NT2/D1 (cell line): ENCODE results near the gene CFAP74.
"Not testable (repeated sequence)": the region's sequence is repeated elsewhere in the genome, so short reads cannot be mapped to it uniquely, and the experiment has no call there.

Source experiments
- DNase-seq: peaks from one replicate; pipeline ENCODE4 v3.0.0-alpha.2; 2011; ENCODE audit warnings: low read depth, low spot score
- H3K27me3 ChIP-seq: 2 replicates; pipeline ENCODE4 v1.6.0; 2011; ENCODE audit warnings: mild to moderate bottlenecking; ENCODE audit not compliant: insufficient read length, insufficient read depth
- H3K36me3 ChIP-seq: 2 replicates; pipeline ENCODE4 v1.6.1; 2011; ENCODE audit warnings: mild to moderate bottlenecking, low read length, mixed read lengths; ENCODE audit not compliant: insufficient read depth, insufficient read length
- H3K4me1 ChIP-seq: 2 replicates; pipeline ENCODE4 v1.5.1; 2011; ENCODE audit not compliant: insufficient read depth, insufficient read length
- H3K4me3 ChIP-seq: 2 replicates; pipeline ENCODE4 v1.5.1; 2011; ENCODE audit warnings: low read depth; ENCODE audit not compliant: insufficient read length
- H3K9ac ChIP-seq: 2 replicates; pipeline ENCODE4 v1.6.0; 2011; ENCODE audit warnings: low read depth; ENCODE audit not compliant: insufficient read length
- H3K9me3 ChIP-seq: 2 replicates; pipeline ENCODE4 v1.5.1; 2011; ENCODE audit warnings: mild to moderate bottlenecking, low read length; ENCODE audit not compliant: insufficient read depth
- SUZ12 ChIP-seq: IDR thresholded peaks from 2 replicates; pipeline ENCODE4 v1.6.1; 2011; ENCODE audit not compliant: insufficient read length, insufficient read depth; ENCODE audit errors: extremely low read depth
- YY1 ChIP-seq: IDR thresholded peaks from 2 replicates; pipeline ENCODE4 v1.6.1; 2011; ENCODE audit not compliant: insufficient read length, insufficient read depth
- ZNF274 ChIP-seq: IDR thresholded peaks from 2 replicates; pipeline ENCODE4 v1.6.1; 2011; ENCODE audit warnings: mild to moderate bottlenecking, low read depth, low read length

Gene CFAP74

GRCh38 chr1:1938613-1939295 lies 64.8 kb downstream of the CFAP74 start:
- Histone ChIP-seq H3K9ac (no peak overlapping the region), H3K27me3 (no peaks in the 10 kb centered on the region), H3K4me3 (no peak overlapping the region), H3K9me3 (peaks cover 14% of the 10 kb centered on the region; the same call in 1 of the 2 replicates), H3K36me3 (no peaks in the 10 kb centered on the region), H3K4me1 (peaks cover 12% of the 10 kb centered on the region)
- DNase-seq: no peak
- TF ChIP-seq YY1: no peak
- no peak for TF ChIP-seq ZNF274
- no peak for TF ChIP-seq SUZ12

DNA sequence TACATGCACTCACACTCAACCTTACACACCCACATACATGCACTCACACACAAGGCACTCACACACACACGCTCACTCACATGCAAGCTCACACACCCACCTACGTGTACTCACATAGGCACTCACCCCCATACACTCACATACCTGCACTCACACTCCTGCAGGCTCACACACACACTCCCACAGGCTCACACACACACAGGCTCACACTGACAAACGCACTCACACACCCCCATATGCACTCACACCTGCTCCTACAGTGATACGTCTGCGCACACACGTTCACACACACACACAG lies 65.4 kb downstream of the CFAP74 start:
- peaks cover 7% of the 10 kb centered on the region for H3K4me1 ChIP-seq
- TF ChIP-seq ZNF274 (no peak), YY1 (no peak), SUZ12 (no peak)
- no peaks in the 10 kb centered on the region for H3K27me3 ChIP-seq
- no peak for DNase-seq
- no peak overlapping the region for H3K9ac ChIP-seq
- no peaks in the 10 kb centered on the region for H3K36me3 ChIP-seq
- no peak overlapping the region for H3K4me3 ChIP-seq
- peaks cover 14% of the 10 kb centered on the region; the same call in 1 of the 2 replicates for H3K9me3 ChIP-seq

DNA sequence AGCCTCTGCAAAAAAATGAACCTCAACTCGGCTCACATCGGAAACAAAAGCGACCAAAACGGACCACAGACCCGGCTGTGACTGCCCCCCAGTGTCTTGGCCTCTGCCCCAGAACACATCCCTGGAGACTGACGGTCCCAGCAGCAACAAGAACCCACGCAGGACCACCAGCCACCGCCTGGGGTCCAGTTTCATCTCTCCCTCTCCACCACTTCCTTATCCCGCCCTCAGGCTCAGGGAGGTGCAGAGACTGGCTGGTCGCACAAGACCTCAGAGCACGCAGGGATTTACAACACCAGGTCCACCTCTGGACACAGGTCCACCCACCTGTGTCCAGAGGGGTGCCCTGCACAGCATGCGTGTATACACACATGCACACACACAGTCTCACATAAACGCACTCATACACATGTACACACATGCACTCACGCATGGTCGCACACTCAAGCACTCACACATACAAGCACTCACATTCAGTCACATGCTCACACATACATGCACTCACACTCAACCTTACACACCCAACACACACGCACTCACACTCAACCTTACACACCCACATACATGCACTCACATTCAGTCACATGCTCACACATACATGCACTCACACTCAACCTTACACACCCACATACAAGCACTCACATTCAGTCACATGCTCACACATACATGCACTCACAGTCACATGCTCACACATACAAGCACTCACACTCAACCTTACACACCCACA lies 65.9 kb downstream of the CFAP74 start:
- TF ChIP-seq ZNF274 (no peak), SUZ12 (no peak), YY1 (no peak)
- H3K4me3 ChIP-seq: no peak overlapping the region
- no peaks in the 10 kb centered on the region for H3K27me3 ChIP-seq
- peaks cover 3% of the 10 kb centered on the region for H3K4me1 ChIP-seq
- H3K36me3 ChIP-seq: no peaks in the 10 kb centered on the region
- DNase-seq: no peak
- H3K9ac ChIP-seq: no peak overlapping the region
- H3K9me3 ChIP-seq: peaks cover 14% of the 10 kb centered on the region; the same call in 1 of the 2 replicates

DNA sequence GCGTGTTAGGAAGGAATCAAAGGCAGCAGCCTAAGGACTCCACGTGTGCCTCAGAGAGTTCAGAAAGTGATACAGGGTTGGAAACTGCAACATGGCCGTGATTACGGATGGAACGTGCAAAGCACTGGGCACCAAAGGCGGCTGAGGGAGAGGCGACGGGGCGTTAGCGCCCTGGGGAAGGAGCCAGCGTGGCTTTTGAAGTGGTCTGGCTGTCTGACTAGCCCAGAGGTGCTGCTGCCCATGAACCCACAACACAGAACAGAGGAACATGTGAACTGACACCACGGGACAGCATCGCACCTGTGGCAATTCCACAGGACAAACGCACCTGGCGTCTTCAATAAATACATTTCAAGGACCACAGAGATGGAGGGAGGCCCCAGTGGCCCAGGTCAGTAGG lies 66.5 kb downstream of the CFAP74 start:
- Histone ChIP-seq H3K4me3 (no peak overlapping the region), H3K9ac (no peak overlapping the region), H3K36me3 (no peaks in the 10 kb centered on the region), H3K27me3 (no peaks in the 10 kb centered on the region), H3K9me3 (peaks cover 14% of the 10 kb centered on the region; the same call in 1 of the 2 replicates), H3K4me1 (no peaks in the 10 kb centered on the region)
- TF ChIP-seq YY1 (no peak), SUZ12 (no peak), ZNF274 (no peak)
- DNase-seq: no peak

DNA sequence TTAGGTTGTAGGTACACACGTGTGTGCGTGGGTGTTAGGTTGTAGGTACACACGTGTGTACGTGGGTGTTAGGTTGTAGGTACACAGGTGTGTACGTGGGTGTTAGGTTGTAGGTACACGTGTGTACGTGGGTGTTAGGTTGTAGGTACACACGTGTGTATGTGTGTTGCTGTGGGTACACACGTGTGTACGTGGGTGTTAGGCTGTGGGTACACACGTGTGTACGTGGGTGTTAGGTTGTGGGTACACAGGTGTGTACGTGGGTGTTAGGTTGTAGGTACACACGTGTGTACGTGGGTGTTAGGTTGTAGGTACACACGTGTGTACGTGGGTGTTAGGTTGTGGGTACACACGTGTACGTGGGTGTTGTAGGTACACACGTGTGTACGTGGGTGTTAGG lies 68.7 kb downstream of the CFAP74 start:
- not testable (repeated sequence) for H3K36me3 ChIP-seq, H3K4me3 ChIP-seq, H3K9ac ChIP-seq, H3K27me3 ChIP-seq, DNase-seq, H3K4me1 ChIP-seq
- peaks cover 14% of the 10 kb centered on the region; the same call in 1 of the 2 replicates for H3K9me3 ChIP-seq

- peaks cover 9% of the 10 kb centered on the region; the same call in 1 of the 2 replicates for H3K9me3 ChIP-seq
- H3K9ac ChIP-seq: no peak overlapping the region
- no peaks in the 10 kb centered on the region for H3K27me3 ChIP-seq
- no peaks in the 10 kb centered on the region for H3K4me1 ChIP-seq
- H3K36me3 ChIP-seq: no peaks in the 10 kb centered on the region
- no peak for DNase-seq
- TF ChIP-seq SUZ12: no peak
- TF ChIP-seq YY1: no peak
- TF ChIP-seq ZNF274: no peak
- no peak overlapping the region for H3K4me3 ChIP-seq
These were observed 73.7 kb downstream of the CFAP74 start for GRCh38 chr1:1929639-1930545.

DNA sequence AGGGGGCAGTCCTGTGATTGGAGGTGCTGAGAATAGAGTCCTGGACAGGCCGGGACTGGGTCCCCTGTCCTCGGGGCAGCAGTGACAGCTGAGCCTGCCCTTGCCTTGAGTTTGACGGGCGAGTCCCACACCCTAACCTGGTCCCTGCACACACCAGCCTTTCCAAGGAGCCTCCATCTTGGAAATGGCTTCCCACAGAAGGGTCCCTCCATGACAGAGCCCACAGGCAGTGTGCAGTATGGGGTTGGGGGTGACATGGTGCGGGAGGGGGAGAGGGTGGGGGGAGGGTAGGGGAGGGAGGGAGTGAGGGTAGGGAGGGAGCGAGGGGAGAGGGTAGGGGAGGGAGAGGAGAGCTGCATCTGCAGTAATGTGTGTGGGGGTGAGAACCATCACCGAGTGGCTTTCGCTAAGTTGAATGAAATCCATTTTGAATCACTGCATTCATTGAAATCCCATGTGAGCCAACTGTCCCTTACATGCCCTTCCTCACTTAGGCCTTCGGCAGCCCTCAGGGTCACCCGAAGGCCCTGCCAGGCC lies 74.4 kb downstream of the CFAP74 start:
- no peak overlapping the region for H3K4me3 ChIP-seq
- peaks cover 2% of the 10 kb centered on the region; the same call in 1 of the 2 replicates for H3K9me3 ChIP-seq
- no peaks in the 10 kb centered on the region for H3K27me3 ChIP-seq
- no peaks in the 10 kb centered on the region for H3K4me1 ChIP-seq
- H3K36me3 ChIP-seq: no peaks in the 10 kb centered on the region
- H3K9ac ChIP-seq: no peak overlapping the region
- no peak for DNase-seq
- TF ChIP-seq ZNF274 (no peak), YY1 (no peak), SUZ12 (no peak)
